ENCODE measurements around the gene CEP97.

- TF ChIP-seq POLR2AphosphoS5 (IDR thresholded peaks at IDR 0.05; ENCODE audit: low read depth, low read length) (no peak), POLR2A (IDR thresholded peaks at IDR 0.05; ENCODE audit: low read depth, low read length) (no peak), TAF1 (IDR thresholded peaks at IDR 0.05; ENCODE audit: borderline replicate concordance, low read depth, low read length) (no peak)
Measured at GRCh38 chr3:101732240-101732641, 7.8 kb downstream of the CEP97 start.

Data from GM12892 (cell line).